Stimulated activated CD4-positive, alpha-beta T cell treated with anti-CD3 and anti-CD28 coated beads, TNF-alpha, amount 100 ng/mL, for 48 hours (primary cell): ENCODE data around the gene CPLX3.

Experiments
- DNase-seq, 3 donors: peaks; one replicate each; pipeline ENCODE4 v3.0.0-alpha.2; 2020; ENCODE audit warnings: low read depth in 3 of 3

CPLX3 gene

DNA sequence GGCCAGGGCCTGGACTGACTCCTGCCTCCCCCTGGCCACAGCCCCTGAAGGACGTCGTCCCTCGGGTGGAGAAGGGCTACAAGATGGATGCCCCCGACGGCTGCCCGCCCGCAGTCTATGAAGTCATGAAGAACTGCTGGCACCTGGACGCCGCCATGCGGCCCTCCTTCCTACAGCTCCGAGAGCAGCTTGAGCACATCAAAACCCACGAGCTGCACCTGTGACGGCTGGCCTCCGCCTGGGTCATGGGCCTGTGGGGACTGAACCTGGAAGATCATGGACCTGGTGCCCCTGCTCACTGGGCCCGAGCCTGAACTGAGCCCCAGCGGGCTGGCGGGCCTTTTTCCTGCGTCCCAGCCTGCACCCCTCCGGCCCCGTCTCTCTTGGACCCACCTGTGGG, 24.1 kb upstream of the CPLX3 start:
- no peak for DNase-seq

GRCh38 chr15:74802862-74803447, 23.5 kb upstream of the CPLX3 start:
- DNase-seq, result no peak

DNA sequence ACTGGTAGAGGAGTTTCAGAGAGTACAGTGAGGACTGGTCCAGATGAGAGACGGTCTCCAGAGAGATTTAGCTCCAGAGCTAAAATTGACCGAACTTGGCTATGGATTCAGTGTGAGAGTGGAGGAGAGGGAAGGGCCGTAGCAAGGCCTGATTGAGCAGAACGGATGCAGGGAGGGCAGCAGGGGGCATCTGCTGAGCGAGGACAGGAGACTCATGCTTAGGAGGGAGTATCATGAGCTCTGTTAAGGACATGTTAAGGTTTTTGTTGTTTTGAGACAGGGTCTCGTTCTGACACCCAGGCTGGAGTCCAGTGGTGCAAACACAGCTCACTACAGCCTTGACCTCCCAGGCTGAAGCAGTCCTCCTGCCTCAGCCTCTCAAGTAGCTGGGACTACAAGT, 21.5 kb upstream of the CPLX3 start:
- DNase-seq, result no peak

GRCh38 chr15:74807282-74807681, 19.1 kb upstream of the CPLX3 start:
- no peak for DNase-seq

DNA sequence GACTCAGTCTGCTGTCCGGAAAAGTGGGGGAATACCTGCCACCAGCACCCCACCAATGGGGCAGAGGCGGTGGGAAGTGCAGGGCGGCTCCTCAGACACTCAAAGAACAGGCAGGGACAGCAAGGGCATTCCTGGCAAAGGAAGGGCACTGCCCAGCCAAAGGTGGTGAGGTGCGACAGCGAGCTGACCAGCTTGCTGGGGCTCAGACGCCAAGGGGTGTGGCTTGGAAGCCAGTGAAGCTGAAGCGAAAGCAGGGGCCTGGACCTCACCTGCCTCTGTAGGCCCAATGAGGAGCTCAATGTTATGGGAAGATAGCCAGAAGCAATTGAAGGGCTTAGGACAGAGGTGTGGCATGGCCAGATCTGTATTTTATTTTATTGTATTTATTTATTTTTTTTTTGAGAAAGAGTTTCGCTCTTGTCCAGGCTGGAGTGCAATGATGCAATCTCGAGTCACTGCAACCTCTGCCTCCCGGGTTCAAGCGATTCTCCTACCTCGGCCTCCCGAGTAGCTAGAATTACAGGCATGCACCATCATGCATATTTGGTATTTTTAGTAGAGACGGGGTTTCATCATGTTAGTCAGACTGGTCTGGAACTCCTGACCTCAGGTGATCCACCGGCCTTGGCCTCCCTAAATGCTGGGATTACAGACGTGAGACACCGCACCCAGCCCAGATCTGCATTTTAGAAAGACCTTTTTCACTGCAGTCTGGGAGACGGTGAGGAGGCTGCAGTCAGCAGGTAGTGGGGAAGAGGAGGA, 18.2 kb upstream of the CPLX3 start:
- no peak for DNase-seq

DNA sequence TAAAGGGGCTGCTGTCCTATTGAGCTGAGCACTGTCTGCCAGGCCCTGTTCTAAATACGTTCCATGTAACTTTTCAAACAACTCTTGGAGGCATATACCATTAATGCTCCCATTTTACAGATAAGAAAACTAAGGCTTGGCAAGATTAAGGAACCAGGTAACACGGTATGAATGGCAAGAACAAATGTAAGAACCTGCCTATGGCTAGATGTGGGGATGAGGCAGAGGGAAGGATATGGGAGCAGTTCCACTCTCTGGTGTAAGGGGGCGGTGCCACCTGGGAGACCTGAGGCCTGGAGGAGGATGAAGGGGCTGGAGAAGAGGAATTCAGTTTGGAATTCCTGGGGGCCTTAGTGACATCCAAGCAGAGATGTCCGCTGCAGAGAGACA, 17.6 kb upstream of the CPLX3 start:
- no peak for DNase-seq

- DNase-seq, result no peak
These were observed 17.2 kb upstream of the CPLX3 start for GRCh38 chr15:74809242-74809641.

GRCh38 chr15:74809956-74810355, 16.5 kb upstream of the CPLX3 start:
- DNase-seq, result no peak

DNA sequence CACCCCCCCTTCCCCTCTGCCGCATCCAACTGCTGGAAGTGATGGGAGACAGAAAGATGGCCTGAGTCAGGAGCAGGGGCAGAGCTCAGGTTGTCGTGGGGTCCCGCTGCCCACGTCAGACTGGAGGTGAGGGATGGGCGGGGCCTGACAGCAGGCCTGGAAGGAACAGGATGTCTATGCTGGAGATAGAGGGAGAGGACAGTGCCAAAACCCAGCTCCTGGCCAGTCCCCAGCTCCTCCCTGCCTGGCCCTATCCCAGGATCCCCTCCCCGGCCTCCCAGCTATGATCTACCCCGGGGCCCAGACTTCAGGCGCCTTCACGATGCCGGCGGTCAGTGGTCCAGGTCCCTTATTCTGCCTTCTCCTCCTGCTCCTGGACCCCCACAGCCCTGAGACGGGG, 13.9 kb upstream of the CPLX3 start, which contains the start of gene LMAN1L:
TSS of gene LMAN1L (plus strand) at position 303 of the 400 bp plus-strand sequence. CDS start at position 323, 20 bp downstream.
- no peak for DNase-seq

- no peak for DNase-seq
These were observed 11.1 kb upstream of the CPLX3 start for GRCh38 chr15:74815121-74815934.

- DNase-seq, result no peak
These were observed 10.5 kb upstream of the CPLX3 start for GRCh38 chr15:74815961-74816360.

GRCh38 chr15:74816624-74817369, 9.6 kb upstream of the CPLX3 start:
- DNase-seq, result no peak

DNA sequence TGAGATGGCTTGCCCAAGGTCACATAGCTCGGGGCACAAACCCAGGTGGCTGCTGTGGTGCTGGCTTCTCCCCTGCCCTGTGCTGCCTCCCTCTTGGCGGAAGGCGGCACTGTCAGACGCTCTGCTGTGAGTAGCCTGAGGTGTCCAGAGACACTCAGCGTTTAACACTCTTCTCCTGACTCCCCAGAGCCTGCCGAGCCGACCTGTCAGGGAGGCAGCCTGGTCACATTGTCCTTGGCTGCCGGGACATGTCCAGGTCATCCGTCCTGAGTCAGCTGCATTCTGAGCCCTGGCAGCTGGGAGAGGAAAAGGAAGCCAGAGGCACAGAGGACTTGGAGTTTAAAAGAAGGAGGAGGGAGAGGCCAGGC, 9.1 kb upstream of the CPLX3 start:
- DNase-seq, result no peak

GRCh38 chr15:74820056-74820455, 6.4 kb upstream of the CPLX3 start:
- DNase-seq, result no peak

DNA sequence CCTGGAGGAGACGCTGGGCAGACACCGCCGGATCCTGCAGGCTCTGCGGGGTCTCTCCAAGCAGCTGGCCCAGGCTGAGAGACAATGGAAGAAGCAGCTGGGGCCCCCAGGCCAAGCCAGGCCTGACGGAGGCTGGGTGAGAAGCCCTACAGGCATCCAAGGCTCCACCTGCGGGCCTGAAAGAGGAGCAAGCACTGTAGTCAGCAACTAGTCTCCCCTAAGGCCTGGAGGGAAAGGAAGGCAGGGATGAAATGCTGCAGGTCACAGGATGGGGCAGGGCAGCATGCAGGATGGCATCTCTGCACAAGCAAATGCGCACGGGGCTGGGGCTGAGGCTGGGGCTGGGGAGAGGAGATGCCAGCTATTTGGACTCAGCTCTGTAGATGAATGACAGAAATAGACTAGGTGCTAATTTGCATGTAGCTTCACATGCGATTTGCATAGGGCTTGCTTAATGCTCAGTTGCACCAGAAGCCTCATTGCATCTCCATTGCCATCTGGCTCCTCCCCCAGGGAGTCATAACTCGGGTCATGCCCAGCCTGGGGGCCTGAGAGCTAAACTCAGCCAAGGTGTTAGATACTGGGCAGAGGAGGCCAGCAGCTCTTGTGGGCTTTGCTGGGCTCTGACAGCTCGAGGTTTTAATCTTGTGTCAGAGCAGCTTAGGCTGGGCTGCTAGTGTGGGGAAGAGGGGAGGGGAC, 5.2 kb upstream of the CPLX3 start:
- DNase-seq, result no peak

DNA sequence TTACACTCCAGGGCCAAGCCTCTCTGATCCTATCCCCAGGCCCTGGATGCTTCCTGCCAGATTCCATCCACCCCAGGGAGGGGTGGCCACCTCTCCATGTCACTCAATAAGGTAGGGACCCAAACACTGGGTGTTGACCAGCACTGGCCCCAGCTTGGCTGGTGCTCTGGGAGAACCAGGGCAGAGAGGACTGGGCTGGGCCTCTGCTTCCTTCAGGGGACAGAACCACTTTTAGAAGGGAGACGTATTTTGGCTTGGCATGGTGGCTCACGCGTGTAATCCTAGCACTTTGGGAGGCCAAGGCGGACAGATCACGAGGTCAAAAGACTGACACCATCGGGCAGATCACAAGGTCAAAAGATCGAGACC, 4.7 kb upstream of the CPLX3 start:
- DNase-seq, result no peak

DNA sequence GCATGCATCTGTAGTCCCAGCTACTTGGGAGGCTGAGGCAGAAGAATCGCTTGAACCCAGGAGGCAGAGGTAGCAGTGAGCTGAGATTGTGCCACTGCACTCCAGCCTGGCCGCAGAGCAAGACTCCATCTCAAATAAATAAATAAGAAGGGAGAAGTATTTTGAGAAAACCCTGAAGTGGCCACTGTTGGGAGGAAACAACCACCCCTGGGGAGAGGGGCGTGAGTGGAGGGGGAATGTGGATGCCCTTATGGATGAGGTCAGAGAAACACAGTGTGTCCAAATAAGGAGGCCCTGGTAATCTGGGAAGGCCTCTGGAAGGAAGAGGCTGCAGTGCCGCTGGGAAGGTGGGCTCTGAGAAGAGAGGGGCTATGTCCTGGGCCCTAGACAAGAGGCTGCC, 4.2 kb upstream of the CPLX3 start:
- DNase-seq, result no peak

DNA sequence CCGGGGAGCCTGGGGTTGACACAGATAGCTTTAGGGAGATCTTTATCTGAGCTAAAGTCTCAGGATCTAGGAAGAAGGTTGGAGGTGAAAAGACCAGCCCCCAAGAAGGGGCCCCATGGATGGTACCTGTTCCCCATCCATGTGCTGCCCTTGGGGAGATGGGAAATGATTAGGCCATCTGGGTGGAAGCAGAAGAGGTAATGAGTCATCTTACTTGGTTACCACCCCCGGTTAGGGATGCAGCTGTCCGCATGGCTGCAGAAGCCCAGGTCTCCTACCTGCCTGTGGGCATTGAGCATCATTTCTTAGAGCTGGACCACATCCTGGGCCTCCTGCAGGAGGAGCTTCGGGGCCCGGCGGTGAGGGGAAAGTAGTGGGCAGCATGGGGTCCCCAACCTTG, 3.1 kb upstream of the CPLX3 start:
- no peak for DNase-seq

GRCh38 chr15:74824976-74825375, 1.5 kb upstream of the CPLX3 start:
- DNase-seq, result no peak

GRCh38 chr15:74825866-74826265, 561 bp upstream of the CPLX3 start:
- DNase-seq, result no peak

- DNase-seq, result no peak
These were observed 494 bp downstream of the CPLX3 start for GRCh38 chr15:74826921-74827320.

DNA sequence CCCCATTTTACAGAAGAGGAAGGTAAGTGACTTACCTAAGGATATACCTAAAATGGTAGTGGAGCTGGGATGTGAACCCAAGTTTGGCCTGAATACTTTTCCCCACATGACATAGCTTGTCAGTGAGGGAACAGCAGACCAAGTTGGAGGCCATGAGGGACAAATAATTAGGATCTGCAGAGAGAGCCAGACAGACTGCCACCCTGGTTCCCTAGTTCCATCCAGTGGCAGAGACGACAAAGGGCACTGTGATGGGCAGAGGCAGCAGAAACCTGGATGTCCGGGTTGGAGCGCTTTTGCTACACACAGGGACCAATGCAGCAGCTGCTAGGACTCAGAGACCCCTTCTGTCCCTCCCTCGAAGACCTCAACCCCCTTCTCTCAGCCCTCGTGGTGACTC, 1.2 kb downstream of the CPLX3 start:
- DNase-seq, result no peak
